T-helper 17 cell (primary cell): ENCODE results near the gene KIAA1671. TPM values are rescaled to one million over a fixed set of nuclear protein-coding genes. Genes with fewer than 3 reads are reported as not detected.

Experiments used
- ATAC-seq: fragments of 150-1000 bp; cut with Tn5 transposase; 2 replicates; pipeline ENCODE4 v1.10.0; 2021; ENCODE audit warnings: mild to moderate bottlenecking, moderate library complexity
- DNase-seq, 3 donors: peaks; one replicate each; pipeline versions ENCODE4 v3.0.0 to v3.0.0-alpha.2; 2020 to 2021
- H3K9me3 ChIP-seq: one replicate; pipeline ENCODE4 v1.7.0; 2013; ENCODE audit warnings: low read length, mild to moderate bottlenecking; ENCODE audit not compliant: control insufficient read depth, poor library complexity, severe bottlenecking
- H3K27ac Mint-ChIP-seq: one replicate; pipeline ENCODE4 v1.8.0; 2022; ENCODE audit warnings: mild to moderate bottlenecking, moderate library complexity, mixed read lengths
- H3K27me3 Mint-ChIP-seq: one replicate; pipeline ENCODE4 v1.8.0; 2022; ENCODE audit warnings: mixed read lengths
- H3K36me3 Mint-ChIP-seq: one replicate; pipeline ENCODE4 v1.8.0; 2022; ENCODE audit warnings: low read depth, mixed read lengths
- H3K4me1 Mint-ChIP-seq: one replicate; pipeline ENCODE4 v1.8.0; 2022; ENCODE audit warnings: mild to moderate bottlenecking, mixed read lengths
- H3K4me3 Mint-ChIP-seq: one replicate; pipeline ENCODE4 v1.8.0; 2022; ENCODE audit warnings: mild to moderate bottlenecking, moderate library complexity, mixed read lengths
- total RNA-seq, 4 donors: library from RNA in 2 of 4; stranded (reverse) in 2 of 4; gene quantifications; one replicate each; pipeline ENCODE4 v1.2.3 and lab custom pipeline; 2022 to 2026

Gene KIAA1671
- total RNA-seq, 2 donors from 2014 or later: 1.4 to 3.2 TPM

DNA sequence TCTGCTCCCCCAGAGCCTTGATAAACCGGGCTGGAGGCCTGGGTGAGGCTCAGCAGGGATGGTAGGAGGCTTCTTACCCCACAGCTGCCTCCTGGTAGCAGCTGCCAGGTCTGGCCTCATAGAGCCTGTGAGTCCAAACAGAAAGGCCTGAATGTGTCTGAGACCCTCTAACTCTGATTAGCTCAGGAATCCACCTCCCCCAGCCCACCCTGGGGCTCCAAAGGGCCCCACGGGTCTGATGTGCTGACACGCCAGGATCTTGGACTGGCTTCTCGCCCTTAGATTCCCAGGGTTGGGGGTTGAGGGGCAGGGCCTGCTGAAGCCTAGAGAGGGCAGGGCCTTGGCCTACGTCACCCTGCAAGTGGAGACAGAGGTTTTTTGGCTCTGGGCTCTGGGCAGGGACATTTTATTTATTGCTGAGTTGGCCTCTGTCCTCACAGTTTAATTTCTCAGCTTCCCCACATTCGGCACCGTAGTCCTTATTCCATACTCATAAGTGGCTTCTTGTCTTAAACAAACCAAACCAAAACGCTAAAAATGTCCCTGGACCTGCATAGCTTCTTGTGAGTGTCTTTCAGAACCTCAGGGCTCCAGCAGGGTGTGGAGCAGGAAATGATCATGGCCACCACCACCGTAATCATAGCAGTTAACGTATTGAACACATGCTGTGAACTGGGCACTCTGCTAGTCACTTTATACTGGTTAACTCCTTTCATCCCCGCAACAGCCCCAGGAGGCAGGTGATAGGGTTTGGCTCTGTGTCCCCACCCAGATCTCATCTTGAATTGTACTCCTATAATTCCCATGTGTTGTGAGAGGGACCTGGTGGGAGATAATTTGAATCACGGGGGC is 25.1 kb downstream of the KIAA1671 start:
- Mint-ChIP-seq H3K27ac (no peak overlapping the region), H3K36me3 (no peaks in the 10 kb centered on the region), H3K27me3 (peaks cover 5% of the 10 kb centered on the region), H3K4me1 (no peaks in the 10 kb centered on the region), H3K4me3 (no peak overlapping the region)
- ATAC-seq: no peak
- DNase-seq: no peak
- no peaks in the 10 kb centered on the region for H3K9me3 ChIP-seq

DNA sequence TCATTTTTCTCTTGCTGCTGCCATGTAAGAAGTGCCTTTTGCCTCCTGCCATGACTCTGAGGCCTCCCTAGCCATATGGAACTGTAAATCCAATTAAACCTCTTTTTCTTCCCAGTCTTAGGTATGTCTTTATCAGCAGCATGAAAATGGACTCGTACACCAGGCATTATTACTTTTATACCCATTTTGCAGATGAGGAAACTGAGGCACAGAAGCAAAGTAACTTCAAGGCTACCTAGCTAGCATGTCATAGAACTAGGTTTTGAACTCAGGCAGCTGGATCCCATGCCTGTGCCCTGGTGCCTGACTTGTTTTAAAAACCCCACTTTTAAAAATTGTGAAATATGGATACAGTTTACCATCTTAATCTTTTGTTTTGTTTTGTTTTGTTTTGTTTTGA is 25.8 kb downstream of the KIAA1671 start:
- H3K27me3 Mint-ChIP-seq: peaks cover 5% of the 10 kb centered on the region
- ATAC-seq (no peak), DNase-seq (no peak)
- no peaks in the 10 kb centered on the region for H3K9me3 ChIP-seq
- no peak overlapping the region for H3K4me3 Mint-ChIP-seq
- no peaks in the 10 kb centered on the region for H3K36me3 Mint-ChIP-seq
- no peak overlapping the region for H3K27ac Mint-ChIP-seq
- H3K4me1 Mint-ChIP-seq: no peaks in the 10 kb centered on the region

DNA sequence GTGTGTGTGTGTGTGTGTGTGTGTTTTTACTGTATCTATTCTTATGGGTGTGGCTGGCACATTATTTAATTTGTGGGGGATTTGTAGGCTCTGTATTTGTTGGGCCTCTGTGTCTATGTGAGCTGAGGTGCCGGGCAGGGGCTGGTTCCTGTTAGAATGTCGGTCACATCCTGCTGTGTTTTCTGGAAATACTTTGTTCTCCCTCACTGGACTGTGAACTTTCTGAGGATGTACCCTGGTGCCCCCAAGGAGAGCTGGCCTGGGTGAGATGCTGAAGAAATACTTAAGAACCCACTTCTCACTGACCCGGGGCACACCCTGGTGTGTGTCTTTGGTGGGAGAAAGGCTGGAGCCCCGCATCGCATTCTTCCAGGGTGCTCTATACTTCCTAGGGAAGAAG is 28.6 kb downstream of the KIAA1671 start:
- Mint-ChIP-seq H3K27ac (no peak overlapping the region), H3K27me3 (peaks cover 5% of the 10 kb centered on the region), H3K4me3 (no peak overlapping the region), H3K36me3 (no peaks in the 10 kb centered on the region), H3K4me1 (peaks cover 6% of the 10 kb centered on the region)
- H3K9me3 ChIP-seq: no peaks in the 10 kb centered on the region
- ATAC-seq (no peak), DNase-seq (no peak)

DNA sequence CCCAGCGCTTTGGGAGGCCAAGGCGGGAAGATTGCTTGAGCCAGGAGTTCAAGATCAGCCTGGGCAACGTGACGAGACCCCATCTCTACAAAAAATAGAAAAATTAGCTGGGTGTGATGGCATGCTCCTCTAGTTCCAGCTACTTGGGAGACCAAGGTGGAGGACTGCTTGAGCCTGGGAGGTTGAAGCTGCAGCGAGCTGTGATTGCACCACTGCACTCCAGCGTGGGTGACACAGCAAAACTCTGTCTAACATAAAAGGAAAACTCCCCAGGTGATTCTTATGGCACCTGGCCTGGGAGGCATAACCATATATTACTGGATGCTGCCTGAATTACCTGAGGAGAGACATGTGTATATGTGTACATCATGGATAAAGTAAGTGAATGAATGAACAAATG is 29.1 kb downstream of the KIAA1671 start:
- Mint-ChIP-seq H3K4me3 (no peak overlapping the region), H3K36me3 (no peaks in the 10 kb centered on the region), H3K27ac (no peak overlapping the region), H3K4me1 (peaks cover 7% of the 10 kb centered on the region), H3K27me3 (peaks cover 5% of the 10 kb centered on the region)
- DNase-seq: no peak
- no peaks in the 10 kb centered on the region for H3K9me3 ChIP-seq
- ATAC-seq: no peak

DNA sequence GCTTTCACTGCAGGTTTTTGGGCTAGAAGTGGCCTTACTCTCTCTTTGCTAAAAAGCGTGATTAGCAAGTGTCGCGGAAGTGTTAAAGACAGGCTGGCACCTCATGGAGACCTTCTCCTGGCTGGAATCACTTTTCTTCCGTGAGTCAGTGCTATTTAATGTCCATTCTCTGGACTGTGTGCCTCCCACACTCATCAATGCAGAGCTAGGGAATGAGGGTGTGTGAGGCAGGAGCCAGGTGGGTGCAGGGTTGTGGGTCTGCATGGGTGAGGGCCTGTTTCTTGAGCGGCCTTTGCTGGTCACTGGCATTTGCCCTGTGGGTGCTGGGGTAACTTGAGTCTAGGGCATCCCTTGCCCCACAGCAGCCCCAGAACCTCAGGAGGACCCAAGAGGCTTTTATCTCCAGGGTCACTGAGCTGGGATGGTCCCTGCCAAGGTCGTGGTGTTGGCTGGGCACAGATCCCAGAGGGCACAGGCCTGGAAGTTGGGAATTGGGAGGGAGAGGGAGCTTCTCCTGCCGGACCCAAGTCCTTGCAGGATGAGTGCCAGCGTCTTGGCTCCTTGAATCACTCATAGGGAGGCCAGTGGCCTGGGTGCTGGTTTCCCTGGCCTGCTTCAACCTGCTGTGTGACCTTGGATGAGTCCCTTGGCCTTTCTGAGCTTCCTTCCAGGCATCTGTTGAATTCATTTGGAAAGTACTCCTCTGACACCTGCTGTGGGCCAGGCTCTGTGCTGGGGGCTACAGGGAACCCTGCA is 30.0 kb downstream of the KIAA1671 start:
- ATAC-seq (no peak), DNase-seq (no peak)
- no peaks in the 10 kb centered on the region for H3K9me3 ChIP-seq
- Mint-ChIP-seq H3K4me1 (peaks cover 12% of the 10 kb centered on the region), H3K36me3 (no peaks in the 10 kb centered on the region), H3K27ac (no peak overlapping the region), H3K27me3 (peaks cover 5% of the 10 kb centered on the region), H3K4me3 (no peak overlapping the region)

DNA sequence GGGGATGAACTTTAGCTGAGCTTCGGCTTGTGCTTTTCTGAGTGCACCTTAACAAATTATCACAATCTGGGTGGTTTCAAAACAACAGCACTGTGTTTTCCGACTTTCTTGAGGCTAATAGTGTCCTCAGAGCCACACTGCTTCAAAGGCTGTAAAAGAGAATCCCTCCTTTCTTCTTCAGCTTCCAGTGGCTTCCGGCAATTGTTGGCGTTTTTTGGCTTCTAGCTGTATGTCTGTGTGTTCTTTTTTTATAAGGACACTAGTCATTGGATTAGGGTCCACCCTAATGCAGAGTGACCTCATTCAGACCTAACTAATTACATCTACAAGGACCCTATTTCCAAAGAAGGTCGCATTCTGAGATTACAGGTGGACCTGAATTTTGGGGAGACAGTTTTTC is 30.6 kb downstream of the KIAA1671 start:
- Mint-ChIP-seq H3K27ac (no peak overlapping the region), H3K4me3 (no peak overlapping the region), H3K36me3 (no peaks in the 10 kb centered on the region), H3K27me3 (peaks cover 5% of the 10 kb centered on the region), H3K4me1 (peaks cover 12% of the 10 kb centered on the region)
- no peaks in the 10 kb centered on the region for H3K9me3 ChIP-seq
- ATAC-seq (no peak), DNase-seq (no peak)

DNA sequence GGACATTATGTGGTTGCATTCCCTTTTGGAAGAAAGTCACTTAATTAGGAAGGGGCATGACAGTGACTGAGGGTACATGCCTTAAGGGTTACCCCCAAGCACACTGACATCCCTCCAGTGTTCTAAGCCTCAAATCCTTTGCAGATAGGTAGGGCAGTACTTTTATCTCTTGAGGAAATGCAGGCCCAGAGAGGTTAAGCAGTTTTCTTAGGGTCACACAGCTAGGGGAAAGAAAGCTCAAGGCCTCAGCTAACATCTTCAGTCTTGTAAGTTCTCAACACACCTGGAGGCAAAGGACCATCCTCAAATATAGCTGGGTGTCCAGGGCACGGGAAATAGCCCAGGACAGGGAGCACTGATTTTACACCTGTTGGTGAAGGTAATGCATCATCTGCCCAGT is 31.6 kb downstream of the KIAA1671 start:
- Mint-ChIP-seq H3K36me3 (peaks cover under 1% of the 10 kb centered on the region), H3K27ac (no peak overlapping the region), H3K4me1 (peaks cover 13% of the 10 kb centered on the region), H3K4me3 (no peak overlapping the region), H3K27me3 (peaks cover 6% of the 10 kb centered on the region)
- DNase-seq: no peak
- H3K9me3 ChIP-seq: no peaks in the 10 kb centered on the region
- no peak for ATAC-seq

DNA sequence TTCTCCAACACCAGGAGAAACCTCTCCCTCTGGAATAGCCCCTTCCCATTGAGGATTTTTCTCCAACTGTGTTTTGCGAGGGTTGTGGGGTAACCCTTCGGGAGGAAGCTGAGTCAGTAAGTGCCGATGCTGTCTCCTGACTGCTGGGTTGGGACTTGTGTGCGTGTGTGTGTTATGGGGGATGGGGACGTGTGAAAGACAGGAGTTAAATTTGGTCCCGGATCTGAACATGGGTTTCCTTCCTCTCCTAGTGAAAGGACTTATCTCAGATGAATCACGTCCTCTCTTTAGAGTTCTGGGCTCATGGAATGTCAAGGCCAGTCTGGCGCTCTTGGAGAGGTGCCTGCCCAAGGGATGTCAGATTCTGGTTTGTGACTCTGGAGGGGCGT is 33.3 kb downstream of the KIAA1671 start:
- H3K9me3 ChIP-seq: no peaks in the 10 kb centered on the region
- H3K27ac Mint-ChIP-seq: peak overlapping the region; percentile 27
- H3K27me3 Mint-ChIP-seq: peaks cover 12% of the 10 kb centered on the region
- peak overlapping the region; percentile 54 for H3K4me3 Mint-ChIP-seq
- ATAC-seq (no peak), DNase-seq (no peak)
- H3K4me1 Mint-ChIP-seq: peaks cover 16% of the 10 kb centered on the region
- H3K36me3 Mint-ChIP-seq: peaks cover 2% of the 10 kb centered on the region

DNA sequence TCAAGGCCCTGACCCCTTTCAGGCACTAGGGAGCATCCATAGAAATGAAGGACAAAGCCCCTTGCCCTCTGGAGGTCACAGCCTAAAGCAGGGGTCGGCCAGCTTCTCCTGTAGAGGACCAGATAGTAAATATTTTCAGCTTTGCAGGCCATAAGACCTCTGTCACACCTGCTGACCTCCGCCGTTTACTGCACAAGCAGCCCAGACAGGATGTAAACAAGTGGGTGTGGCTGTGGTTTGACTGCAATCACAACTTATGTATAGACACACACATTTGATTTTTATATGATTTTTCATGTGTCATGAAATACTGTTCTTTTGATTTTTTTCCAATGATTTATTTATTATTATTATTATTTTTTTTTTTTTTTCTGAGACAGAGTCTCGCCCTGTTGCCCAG is 34.3 kb downstream of the KIAA1671 start:
- no peak for ATAC-seq
- peaks cover 16% of the 10 kb centered on the region for H3K4me1 Mint-ChIP-seq
- H3K27ac Mint-ChIP-seq: no peak overlapping the region
- H3K9me3 ChIP-seq: no peaks in the 10 kb centered on the region
- H3K4me3 Mint-ChIP-seq: no peak overlapping the region
- H3K36me3 Mint-ChIP-seq: peaks cover 2% of the 10 kb centered on the region
- DNase-seq: no peak
- H3K27me3 Mint-ChIP-seq: peaks cover 12% of the 10 kb centered on the region

DNA sequence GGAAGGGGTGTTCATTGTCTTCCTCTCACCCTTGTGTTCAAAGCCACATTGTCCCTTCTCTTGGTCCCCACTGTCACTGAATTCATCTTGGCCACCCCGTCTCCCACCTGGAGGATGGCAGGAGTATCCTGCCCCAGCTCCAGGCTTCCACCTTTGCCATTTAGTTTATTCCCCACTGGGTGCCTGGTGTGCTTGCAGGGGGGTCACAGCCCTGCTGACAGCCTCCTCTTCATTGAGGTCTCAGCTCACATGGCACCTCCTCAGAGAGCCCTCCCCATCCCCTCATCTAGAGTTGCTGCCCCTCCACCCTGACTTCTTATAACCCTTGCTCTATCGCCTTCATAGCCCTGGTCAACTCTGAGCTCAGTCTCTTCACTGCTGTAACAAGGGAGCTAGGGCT is 36.6 kb downstream of the KIAA1671 start:
- H3K9me3 ChIP-seq: no peaks in the 10 kb centered on the region
- Mint-ChIP-seq H3K36me3 (peaks cover 6% of the 10 kb centered on the region), H3K27ac (peak overlapping the region; percentile 19), H3K4me3 (no peak overlapping the region), H3K27me3 (peaks cover 17% of the 10 kb centered on the region), H3K4me1 (peaks cover 22% of the 10 kb centered on the region)
- no peak for ATAC-seq
- DNase-seq: no peak

DNA sequence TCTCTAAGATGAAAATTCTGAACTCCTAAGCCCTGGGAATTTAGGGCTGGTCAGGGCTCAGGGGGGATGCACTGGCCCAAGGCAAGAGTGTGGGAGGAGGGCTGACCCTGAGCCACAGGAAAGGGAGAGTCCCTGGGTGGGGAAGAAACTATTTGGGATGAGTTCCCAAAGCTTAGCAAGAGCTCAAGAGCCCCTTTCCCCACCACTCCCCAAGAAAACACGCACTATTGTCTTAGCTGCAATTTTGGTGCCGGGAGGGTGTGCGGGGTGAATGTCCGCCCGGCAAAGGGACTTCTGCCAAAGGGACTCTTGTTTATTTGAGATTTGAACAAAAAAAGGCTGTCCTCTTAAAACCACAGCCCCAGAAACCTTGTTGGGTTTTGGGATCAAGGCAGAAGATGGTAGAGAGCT is 37.0 kb downstream of the KIAA1671 start:
- peak overlapping the region; percentile 19 for H3K27ac Mint-ChIP-seq
- no peak for ATAC-seq
- no peak for DNase-seq
- peaks cover 17% of the 10 kb centered on the region for H3K27me3 Mint-ChIP-seq
- peaks cover 6% of the 10 kb centered on the region for H3K36me3 Mint-ChIP-seq
- no peak overlapping the region for H3K4me3 Mint-ChIP-seq
- no peaks in the 10 kb centered on the region for H3K9me3 ChIP-seq
- H3K4me1 Mint-ChIP-seq: peaks cover 23% of the 10 kb centered on the region

DNA sequence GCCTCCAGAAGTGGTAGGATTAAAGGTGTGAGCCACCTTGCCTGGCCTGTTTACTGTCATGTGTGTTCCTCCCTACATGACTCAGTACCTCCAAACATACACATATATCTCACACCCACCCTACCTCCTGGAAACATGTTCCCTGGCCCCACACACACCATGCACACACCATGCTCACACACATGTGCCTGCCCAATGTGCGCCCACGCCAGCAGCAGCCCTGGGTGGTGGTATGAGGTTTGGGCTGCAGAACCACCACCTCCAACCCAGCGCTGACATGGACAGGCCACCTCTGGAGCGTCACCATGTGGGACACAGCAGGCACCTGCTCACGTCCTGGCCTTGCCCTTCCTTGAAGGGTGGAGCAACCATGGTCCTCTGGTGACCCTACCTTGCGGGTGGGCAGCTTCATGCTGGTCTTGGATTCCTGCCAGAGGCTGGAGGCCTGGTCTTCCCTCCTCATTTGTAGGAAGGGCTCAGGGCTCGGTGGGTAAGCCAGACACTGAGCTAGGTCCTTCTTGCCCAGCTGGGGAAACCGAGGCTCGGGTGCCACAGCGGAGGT is 37.9 kb downstream of the KIAA1671 start:
- DNase-seq (no peak), ATAC-seq (no peak)
- Mint-ChIP-seq H3K4me3 (no peak overlapping the region), H3K4me1 (peaks cover 22% of the 10 kb centered on the region), H3K27ac (no peak overlapping the region), H3K36me3 (peaks cover 6% of the 10 kb centered on the region), H3K27me3 (peaks cover 17% of the 10 kb centered on the region)
- no peaks in the 10 kb centered on the region for H3K9me3 ChIP-seq

DNA sequence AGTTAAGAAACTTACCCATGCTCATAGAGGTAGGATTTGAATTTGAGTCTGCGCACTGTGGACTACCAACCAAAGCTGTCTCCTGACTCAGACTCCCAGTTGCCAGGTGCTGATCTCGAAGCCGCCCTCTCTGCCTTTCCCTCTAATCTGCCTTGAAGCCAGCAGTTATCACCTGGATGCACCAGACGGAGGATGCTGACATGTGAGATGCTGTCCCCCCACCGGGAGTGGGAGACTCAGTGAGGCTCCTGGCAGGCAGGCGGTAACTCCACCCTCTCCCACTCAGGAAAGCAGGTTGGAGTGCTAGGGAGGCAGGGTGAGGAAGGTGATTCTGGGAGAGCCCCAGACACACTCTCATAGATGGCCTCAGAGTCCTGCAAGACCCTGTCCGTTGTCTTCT is 40.4 kb downstream of the KIAA1671 start:
- H3K9me3 ChIP-seq: no peaks in the 10 kb centered on the region
- no peak overlapping the region for H3K27ac Mint-ChIP-seq
- ATAC-seq (no peak), DNase-seq (no peak)
- no peak overlapping the region for H3K4me3 Mint-ChIP-seq
- H3K36me3 Mint-ChIP-seq: peaks cover 6% of the 10 kb centered on the region
- peaks cover 13% of the 10 kb centered on the region for H3K4me1 Mint-ChIP-seq
- H3K27me3 Mint-ChIP-seq: peaks cover 41% of the 10 kb centered on the region
